ENCODE results near the gene DNASE2. TPM values are rescaled to one million over a fixed set of nuclear protein-coding genes. Genes with fewer than 3 reads are reported as not detected.
A peak's percentile ranks its signal among the peaks of the same experiment; 100 is the strongest.

Gene DNASE2
- total RNA-seq, 1 experiment from 2014 or later: 35.7 TPM

DNA sequence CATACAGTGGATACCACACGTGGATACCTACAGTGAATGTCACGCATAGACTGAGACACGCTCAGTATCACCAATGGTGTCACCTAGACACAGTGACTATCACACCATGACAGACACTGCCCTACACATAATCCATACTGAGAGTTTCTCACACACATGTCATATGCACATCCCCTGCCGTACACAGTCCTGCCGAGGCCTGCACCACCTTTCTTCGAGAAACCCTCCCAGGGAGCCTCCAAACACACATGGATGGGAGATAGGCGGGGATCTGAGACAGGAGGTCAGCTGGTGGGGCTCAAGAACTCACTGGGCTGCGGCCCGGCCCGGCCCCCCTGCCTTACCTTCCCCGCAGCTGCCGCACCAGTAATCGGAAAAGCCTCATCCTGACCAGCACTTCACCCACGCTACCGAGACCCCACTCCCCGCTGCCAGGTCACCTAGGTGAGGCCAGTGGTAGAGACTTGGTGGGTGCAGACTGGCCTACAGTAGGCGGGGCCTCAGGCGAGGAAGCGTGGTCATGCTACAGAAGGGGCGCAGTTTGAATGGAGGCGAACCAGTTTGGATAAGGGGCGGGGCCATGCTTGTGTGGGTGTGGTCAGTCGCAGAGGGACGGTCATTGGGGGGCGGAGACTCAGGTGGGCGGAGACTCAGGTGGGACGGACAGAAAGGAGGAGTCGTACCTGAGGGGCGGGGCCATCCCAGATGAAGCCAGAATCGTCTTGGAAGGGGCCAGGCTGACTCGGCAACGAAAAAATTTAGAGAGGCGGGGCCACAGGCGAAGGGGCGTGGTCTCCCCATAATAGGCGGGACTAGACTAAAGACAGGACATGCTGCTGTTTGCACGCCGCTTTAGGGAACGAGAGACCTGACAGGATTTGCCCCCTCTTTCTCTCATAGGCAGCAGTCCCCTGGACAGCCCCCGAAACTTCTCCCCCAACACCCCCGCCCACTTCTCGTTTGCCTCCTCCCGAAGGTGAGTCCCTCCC is 40.9 kb downstream of the DNASE2 start:
- CTCF ChIA-PET: interaction anchor here (0.6 to 1.7 kb wide), 3 partner anchors 7 to 1705 kb away, joined by 5 read pairs; no protein-coding TSS in a partner anchor
- peaks cover 36% of the 10 kb centered on the region for H3K4me1 Mint-ChIP-seq
- POLR2A ChIA-PET: no interaction called here
- DNase-seq (ENCODE audit: low spot score) (peak; percentile 100), ATAC-seq (peak; percentile 80)
- peak overlapping the region; percentile 99 for H3K27ac Mint-ChIP-seq
- H3K9me3 Mint-ChIP-seq: no peaks in the 10 kb centered on the region
- peak overlapping the region; percentile 79 for H3K4me3 Mint-ChIP-seq
- H3K27me3 Mint-ChIP-seq (ENCODE audit: low read depth): peaks cover 27% of the 10 kb centered on the region
- TF ChIP-seq, protein P1, sequence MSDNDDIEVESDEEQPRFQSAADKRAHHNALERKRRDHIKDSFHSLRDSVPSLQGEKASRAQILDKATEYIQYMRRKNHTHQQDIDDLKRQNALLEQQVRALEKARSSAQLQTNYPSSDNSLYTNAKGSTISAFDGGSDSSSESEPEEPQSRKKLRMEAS (CRISPR knock-in tag; IDR thresholded peaks at IDR 0.05): peak; percentile 21; the same call in 1 of the 2 replicates
- no peak for TF ChIP-seq TEAD4 (CRISPR knock-in tag; IDR thresholded peaks at IDR 0.05)
- peak; percentile 71 for TF ChIP-seq SP1 (CRISPR knock-in tag; conservative IDR thresholded peaks at IDR 0.05)
- H3K36me3 Mint-ChIP-seq: peaks cover 5% of the 10 kb centered on the region

DNA sequence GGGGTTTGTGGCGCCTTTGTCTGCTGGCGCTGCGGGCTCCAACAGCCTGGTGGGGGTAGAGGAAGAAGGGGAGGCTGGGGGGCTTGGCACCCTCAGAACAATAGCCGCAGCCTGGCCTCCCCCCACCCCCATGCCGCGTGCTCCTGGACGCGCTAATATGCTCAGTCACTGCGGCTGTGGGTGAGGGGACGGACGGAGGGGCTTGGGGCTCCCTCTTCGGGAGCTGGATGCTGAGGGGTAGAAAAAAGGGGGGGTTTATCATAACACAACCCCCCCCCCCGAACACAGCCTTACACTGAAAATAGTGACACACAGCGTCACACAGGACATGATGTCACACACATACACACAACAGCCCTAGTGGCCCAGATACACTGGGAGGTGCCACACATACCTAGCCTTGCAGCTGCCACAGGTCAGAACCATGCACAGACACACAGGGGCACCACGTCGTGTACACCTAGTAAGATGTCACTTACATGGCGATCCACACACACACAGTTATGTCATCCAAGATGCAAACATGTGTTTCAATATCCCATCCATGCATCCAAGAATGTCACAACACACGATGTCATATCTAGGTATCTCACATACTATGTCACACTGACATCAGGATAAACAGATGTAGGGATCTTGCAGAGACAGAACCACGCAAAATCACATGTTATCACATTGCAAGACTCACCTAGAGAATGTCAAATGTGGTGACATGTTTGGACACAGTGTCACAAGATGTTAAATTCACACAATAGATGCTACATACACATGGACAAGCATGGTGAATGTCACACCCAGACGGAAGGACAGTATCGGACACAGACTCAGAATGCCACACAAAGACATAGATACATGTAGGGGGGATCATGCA is 42.1 kb downstream of the DNASE2 start:
- DNase-seq (ENCODE audit: low spot score): no peak
- no peaks in the 10 kb centered on the region for H3K9me3 Mint-ChIP-seq
- CTCF ChIA-PET: interaction anchor here (0.9 to 1.7 kb wide), 3 partner anchors 8 to 73 kb away, joined by 5 to 8 read pairs (median 5); no protein-coding TSS in a partner anchor
- no peak for ATAC-seq
- peaks cover 42% of the 10 kb centered on the region for H3K4me1 Mint-ChIP-seq
- peak overlapping the region; percentile 61; the same call in 1 of the 2 replicates for H3K27ac Mint-ChIP-seq
- peaks cover 5% of the 10 kb centered on the region for H3K36me3 Mint-ChIP-seq
- H3K4me3 Mint-ChIP-seq: peak overlapping the region; percentile 79
- peaks cover 39% of the 10 kb centered on the region for H3K27me3 Mint-ChIP-seq (ENCODE audit: low read depth)
- TF ChIP-seq, protein P2, sequence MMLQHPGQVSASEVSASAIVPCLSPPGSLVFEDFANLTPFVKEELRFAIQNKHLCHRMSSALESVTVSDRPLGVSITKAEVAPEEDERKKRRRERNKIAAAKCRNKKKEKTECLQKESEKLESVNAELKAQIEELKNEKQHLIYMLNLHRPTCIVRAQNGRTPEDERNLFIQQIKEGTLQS (CRISPR knock-in tag; conservative IDR thresholded peaks at IDR 0.05): no peak
- TF ChIP-seq IRF2 (CRISPR knock-in tag; IDR thresholded peaks at IDR 0.05; ENCODE audit: borderline replicate concordance, low read depth) (no peak), ATF1 (CRISPR knock-in tag; IDR thresholded peaks at IDR 0.05) (no peak), ZNF121 (CRISPR knock-in tag; IDR thresholded peaks at IDR 0.05) (0 out of 2 replicates have a peak, but pooled peaks have one; percentile 2)
- TF ChIP-seq, protein P3, sequence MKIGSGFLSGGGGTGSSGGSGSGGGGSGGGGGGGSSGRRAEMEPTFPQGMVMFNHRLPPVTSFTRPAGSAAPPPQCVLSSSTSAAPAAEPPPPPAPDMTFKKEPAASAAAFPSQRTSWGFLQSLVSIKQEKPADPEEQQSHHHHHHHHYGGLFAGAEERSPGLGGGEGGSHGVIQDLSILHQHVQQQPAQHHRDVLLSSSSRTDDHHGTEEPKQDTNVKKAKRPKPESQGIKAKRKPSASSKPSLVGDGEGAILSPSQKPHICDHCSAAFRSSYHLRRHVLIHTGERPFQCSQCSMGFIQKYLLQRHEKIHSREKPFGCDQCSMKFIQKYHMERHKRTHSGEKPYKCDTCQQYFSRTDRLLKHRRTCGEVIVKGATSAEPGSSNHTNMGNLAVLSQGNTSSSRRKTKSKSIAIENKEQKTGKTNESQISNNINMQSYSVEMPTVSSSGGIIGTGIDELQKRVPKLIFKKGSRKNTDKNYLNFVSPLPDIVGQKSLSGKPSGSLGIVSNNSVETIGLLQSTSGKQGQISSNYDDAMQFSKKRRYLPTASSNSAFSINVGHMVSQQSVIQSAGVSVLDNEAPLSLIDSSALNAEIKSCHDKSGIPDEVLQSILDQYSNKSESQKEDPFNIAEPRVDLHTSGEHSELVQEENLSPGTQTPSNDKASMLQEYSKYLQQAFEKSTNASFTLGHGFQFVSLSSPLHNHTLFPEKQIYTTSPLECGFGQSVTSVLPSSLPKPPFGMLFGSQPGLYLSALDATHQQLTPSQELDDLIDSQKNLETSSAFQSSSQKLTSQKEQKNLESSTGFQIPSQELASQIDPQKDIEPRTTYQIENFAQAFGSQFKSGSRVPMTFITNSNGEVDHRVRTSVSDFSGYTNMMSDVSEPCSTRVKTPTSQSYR (CRISPR knock-in tag; IDR thresholded peaks at IDR 0.05): no peak
- POLR2A ChIA-PET: interaction anchor here (0.6 kb wide), 1 partner anchor 98 kb away, joined by 3 read pairs; no protein-coding TSS in a partner anchor

DNA sequence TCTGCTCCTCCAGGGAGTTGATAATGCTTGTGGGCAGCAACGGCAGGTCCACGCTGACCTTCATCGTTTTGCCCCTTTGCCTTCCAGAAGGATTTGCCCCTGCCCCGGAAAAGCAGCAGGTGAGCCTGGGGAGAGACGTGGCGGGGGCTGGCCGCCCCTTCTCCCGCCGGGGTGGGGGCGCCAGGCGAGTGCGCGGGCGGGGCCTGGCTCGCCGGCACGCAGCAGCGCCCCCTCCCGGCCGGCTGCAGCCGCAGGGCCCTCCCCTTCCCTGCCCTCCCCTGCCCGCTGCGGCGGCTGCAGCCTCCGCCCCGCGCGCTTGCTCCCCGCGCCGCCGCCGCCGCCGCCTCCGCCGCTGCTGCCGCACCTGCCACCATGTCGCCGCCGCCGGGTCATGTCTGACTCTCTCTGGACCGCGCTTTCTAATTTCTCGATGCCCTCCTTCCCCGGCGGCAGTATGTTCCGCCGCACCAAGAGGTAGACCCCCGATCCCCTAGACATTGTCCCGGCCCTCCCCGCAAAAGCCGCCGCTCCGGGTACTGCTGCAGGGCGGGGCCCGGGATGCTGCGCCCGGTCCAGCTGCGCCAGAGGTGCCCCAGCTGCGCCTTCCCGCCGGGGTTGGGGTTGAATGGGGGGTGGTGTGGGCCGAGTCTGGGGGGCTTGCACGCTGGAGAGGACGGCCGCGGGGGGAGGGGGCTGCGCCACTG is 42.9 kb downstream of the DNASE2 start, which contains the start of gene MAST1:
MAST1 (plus strand) TSS at position 334 of the 704 bp plus-strand sequence; CDS start at position 392, 58 bp downstream.
- H3K27me3 Mint-ChIP-seq (ENCODE audit: low read depth): peaks cover 40% of the 10 kb centered on the region
- DNase-seq (ENCODE audit: low spot score): peak; percentile 74
- CTCF ChIA-PET: interaction anchor here (0.9 to 1.7 kb wide), 3 partner anchors 9 to 72 kb away, joined by 5 to 8 read pairs (median 5); no protein-coding TSS in a partner anchor
- peak within 1 kb of the TSS; percentile 79 for H3K4me3 Mint-ChIP-seq
- POLR2A ChIA-PET: interaction anchor here (0.6 kb wide), 1 partner anchor 99 kb away, joined by 3 read pairs; no protein-coding TSS in a partner anchor
- peaks cover 5% of the 10 kb centered on the region for H3K36me3 Mint-ChIP-seq
- TF ChIP-seq, protein P4, sequence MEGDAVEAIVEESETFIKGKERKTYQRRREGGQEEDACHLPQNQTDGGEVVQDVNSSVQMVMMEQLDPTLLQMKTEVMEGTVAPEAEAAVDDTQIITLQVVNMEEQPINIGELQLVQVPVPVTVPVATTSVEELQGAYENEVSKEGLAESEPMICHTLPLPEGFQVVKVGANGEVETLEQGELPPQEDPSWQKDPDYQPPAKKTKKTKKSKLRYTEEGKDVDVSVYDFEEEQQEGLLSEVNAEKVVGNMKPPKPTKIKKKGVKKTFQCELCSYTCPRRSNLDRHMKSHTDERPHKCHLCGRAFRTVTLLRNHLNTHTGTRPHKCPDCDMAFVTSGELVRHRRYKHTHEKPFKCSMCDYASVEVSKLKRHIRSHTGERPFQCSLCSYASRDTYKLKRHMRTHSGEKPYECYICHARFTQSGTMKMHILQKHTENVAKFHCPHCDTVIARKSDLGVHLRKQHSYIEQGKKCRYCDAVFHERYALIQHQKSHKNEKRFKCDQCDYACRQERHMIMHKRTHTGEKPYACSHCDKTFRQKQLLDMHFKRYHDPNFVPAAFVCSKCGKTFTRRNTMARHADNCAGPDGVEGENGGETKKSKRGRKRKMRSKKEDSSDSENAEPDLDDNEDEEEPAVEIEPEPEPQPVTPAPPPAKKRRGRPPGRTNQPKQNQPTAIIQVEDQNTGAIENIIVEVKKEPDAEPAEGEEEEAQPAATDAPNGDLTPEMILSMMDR (IDR thresholded peaks at IDR 0.05): peak; percentile 72; the same call in 1 of the 2 replicates
- TF ChIP-seq, protein P5, sequence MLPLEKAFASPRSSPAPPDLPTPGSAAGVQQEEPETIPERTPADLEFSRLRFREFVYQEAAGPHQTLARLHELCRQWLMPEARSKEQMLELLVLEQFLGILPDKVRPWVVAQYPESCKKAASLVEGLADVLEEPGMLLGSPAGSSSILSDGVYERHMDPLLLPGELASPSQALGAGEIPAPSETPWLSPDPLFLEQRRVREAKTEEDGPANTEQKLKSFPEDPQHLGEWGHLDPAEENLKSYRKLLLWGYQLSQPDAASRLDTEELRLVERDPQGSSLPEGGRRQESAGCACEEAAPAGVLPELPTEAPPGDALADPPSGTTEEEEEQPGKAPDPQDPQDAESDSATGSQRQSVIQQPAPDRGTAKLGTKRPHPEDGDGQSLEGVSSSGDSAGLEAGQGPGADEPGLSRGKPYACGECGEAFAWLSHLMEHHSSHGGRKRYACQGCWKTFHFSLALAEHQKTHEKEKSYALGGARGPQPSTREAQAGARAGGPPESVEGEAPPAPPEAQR (CRISPR knock-in tag; IDR thresholded peaks at IDR 0.05): no peak
- TF ChIP-seq, protein P6, sequence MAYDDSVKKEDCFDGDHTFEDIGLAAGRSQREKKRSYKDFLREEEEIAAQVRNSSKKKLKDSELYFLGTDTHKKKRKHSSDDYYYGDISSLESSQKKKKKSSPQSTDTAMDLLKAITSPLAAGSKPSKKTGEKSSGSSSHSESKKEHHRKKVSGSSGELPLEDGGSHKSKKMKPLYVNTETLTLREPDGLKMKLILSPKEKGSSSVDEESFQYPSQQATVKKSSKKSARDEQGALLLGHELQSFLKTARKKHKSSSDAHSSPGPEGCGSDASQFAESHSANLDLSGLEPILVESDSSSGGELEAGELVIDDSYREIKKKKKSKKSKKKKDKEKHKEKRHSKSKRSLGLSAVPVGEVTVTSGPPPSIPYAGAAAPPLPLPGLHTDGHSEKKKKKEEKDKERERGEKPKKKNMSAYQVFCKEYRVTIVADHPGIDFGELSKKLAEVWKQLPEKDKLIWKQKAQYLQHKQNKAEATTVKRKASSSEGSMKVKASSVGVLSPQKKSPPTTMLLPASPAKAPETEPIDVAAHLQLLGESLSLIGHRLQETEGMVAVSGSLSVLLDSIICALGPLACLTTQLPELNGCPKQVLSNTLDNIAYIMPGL (CRISPR knock-in tag; IDR thresholded peaks at IDR 0.05): 0 out of 2 replicates have a peak, but pooled peaks have one; percentile 52
- TF ChIP-seq SP1 (CRISPR knock-in tag; conservative IDR thresholded peaks at IDR 0.05) (peak; percentile 86), JUN (CRISPR knock-in tag; IDR thresholded peaks at IDR 0.05) (no peak)
- H3K9me3 Mint-ChIP-seq: no peaks in the 10 kb centered on the region
- ATAC-seq: peak; percentile 9
- peaks cover 44% of the 10 kb centered on the region for H3K4me1 Mint-ChIP-seq
- peak within 1 kb of the TSS; percentile 61; the same call in 1 of the 2 replicates for H3K27ac Mint-ChIP-seq
